GM19372 (cell line): ENCODE results near the gene POLR2H.
A peak's percentile ranks its signal among the peaks of the same experiment; 100 is the strongest.

Source experiments
- ATAC-seq: cut with Tn5 transposase; IDR thresholded peaks from one replicate; pipeline ENCODE4 v1.9.1; 2021; ENCODE audit warnings: mild to moderate bottlenecking, low read depth, moderate library complexity; ENCODE audit not compliant: unreplicated experiment

Gene POLR2H

GRCh38 chr3:184361532-184361931 lies at the start of gene POLR2H, which contains the start of gene CLCN2:
Gene POLR2H, plus strand, starts transcription at chr3:184361710. Its CDS starts 1,783 bp downstream, at chr3:184363493.
Gene CLCN2, minus strand, starts transcription at chr3:184361605. Its CDS starts 126 bp downstream, at chr3:184361479.
- ATAC-seq, result peak; percentile 35

DNA sequence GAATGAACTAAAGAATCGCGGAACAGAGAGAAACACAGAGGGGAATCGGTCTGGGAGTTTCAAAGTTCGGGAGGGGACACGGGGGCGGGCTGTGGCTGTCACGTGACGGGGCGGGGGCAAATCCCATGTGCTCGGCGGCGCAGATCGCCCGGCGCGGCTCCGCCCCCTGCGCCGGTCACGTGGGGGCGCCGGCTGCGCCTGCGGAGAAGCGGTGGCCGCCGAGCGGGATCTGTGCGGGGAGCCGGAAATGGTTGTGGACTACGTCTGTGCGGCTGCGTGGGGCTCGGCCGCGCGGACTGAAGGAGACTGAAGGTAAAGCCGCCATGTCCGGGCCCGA lies 47.2 kb upstream of the POLR2H start, which contains the start of gene EIF4G1:
Gene EIF4G1 (plus strand): TSS at position 244 of the 337 bp plus-strand sequence. CDS start 1,191 bp downstream, outside the sequence.
- peak; percentile 90 for ATAC-seq

DNA sequence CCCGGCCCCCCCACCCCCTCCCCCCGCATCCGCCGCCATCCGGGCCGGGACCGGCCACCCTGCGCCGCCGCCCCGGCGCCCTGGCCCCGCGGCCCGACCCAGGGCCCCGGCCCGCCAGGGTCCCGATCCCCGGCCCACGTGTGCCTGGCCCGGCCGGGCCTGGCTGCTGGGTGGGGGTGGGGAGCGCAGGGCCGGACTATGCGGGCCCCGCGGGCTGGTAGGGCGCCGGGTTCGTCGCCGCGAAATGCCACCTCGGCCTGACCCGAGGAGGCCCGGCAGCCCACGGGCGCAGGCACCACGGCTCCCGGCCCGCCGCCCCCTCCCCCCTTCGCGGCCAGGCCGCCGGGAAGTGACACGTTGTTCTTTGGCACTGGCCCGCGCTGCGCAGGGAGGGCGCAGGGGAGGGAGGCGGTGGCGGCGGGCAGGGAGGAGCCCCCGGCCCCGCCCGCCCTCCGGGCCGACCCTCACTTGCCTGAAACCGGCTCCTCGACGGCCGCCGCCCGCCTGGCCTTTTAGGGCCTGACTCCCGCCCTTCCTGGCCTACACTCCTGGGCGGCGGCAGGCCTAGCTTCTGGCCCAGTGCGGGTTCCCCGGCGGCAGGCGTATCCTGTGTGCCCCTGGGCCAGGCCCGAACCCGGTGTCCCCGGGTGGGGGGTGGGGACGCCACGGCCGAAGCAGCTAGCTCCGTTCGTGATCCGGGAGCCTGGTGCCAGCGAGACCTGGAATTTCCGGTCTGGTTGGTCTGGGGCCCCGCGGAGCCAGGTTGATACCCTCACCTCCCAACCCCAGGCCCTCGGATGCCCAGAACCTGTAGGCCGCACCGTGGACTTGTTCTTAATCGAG lies 46.6 kb upstream of the POLR2H start:
- peak; percentile 43 for ATAC-seq

- no peak for ATAC-seq
Measured at GRCh38 chr3:184315543-184315867, 46.0 kb upstream of the POLR2H start.

DNA sequence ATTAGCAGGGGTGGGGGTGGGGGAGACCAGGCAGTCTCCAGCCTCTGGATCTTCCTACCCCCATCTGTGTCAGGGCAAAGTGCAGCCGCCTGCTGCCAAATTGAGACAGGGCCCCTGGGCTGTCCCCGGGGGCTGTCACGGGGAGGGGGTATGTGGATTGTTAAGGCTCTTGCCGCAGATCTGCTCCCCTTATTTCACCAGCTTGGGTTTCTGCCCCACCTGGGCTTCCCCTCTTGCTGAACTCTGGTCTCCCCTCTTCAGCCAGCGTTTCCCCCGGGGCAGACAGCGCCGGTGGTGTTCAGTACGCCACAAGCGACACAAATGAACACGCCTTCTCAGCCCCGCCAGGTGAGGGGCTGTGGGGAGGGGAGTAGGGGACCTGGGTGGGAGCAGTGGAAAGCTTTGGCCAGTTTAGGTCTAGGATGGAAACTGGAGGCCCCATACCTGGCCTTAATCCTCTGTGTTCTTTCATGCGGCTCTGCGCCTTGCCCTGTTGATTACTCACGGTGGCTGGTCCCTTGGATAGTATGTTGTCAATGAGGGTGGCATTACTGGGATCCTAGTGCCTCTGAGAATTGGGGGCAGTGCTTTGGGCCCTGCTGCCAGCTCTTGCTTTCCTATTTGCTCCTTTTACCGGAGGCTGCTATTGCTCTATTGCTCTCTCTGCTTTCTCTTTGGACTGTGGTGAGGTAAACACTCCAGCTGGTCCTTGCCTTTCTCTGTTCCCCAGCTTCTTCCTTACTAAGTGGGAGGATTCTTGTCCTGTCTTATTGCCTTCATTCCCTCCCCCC lies 45.4 kb upstream of the POLR2H start:
- ATAC-seq, result no peak

GRCh38 chr3:184316792-184317191 lies 44.7 kb upstream of the POLR2H start:
- no peak for ATAC-seq

DNA sequence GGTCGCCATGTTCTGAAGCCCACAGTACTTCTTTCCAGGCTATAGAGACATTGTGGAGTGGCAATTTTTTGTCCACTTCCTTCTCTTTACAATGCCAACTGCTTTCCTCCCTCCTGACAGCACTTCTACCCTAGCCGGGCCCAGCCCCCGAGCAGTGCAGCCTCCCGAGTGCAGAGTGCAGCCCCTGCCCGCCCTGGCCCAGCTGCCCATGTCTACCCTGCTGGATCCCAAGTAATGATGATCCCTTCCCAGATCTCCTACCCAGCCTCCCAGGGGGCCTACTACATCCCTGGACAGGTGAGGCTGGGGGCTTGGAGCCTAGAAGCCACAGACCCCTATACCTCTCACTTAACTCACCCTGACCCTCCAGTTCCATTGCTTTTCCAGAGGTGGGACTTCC lies 44.3 kb upstream of the POLR2H start:
- ATAC-seq, result no peak

GRCh38 chr3:184320104-184320445 lies 41.4 kb upstream of the POLR2H start:
- ATAC-seq, result no peak

DNA sequence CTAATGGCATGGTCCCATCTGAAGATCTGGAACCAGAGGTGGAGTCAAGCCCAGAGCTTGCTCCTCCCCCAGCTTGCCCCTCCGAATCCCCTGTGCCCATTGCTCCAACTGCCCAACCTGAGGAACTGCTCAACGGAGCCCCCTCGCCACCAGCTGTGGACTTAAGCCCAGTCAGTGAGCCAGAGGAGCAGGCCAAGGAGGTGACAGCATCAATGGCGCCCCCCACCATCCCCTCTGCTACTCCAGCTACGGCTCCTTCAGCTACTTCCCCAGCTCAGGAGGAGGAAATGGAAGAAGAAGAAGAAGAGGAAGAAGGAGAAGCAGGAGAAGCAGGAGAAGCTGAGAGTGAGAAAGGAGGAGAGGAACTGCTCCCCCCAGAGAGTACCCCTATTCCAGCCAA lies 39.8 kb upstream of the POLR2H start:
- no peak for ATAC-seq

DNA sequence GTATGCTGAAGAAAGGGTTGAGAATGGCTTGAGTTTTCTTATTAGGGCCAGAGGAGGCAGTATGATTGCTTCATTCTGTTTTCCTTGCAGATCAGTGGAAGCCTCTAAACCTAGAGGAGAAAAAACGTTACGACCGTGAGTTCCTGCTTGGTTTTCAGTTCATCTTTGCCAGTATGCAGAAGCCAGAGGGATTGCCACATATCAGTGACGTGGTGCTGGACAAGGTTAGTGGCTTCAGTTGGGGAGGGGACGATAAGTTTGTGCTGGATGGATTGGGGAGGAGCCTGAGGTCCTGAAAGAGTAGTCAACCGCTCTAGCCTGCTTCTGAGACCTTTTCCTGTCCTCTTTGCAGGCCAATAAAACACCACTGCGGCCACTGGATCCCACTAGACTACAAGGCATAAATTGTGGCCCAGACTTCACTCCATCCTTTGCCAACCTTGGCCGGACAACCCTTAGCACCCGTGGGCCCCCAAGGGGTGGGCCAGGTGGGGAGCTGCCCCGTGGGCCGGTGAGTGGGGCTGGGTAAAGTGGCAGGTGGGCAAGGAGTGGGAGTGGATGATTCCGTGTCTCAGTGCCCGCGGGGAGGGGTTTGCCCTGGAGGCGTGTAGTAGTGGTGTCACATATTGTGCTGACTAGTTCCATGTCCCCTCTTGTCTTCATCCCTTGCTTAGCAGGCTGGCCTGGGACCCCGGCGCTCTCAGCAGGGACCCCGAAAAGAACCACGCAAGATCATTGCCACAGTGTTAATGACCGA lies 38.6 kb upstream of the POLR2H start:
- no peak for ATAC-seq

DNA sequence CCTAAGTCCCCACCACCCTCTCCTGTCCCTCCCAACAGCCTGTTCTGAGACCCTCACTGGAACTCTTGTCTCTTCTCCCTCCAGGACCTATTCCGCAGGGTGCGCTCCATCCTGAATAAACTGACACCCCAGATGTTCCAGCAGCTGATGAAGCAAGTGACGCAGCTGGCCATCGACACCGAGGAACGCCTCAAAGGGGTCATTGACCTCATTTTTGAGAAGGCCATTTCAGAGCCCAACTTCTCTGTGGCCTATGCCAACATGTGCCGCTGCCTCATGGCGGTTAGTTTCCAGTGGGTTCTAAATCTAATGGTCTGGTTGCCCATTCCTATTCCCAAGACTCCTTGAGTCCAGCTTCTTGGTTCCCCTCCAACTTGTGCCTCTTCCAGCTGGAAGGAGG lies 37.8 kb upstream of the POLR2H start:
- ATAC-seq, result no peak

DNA sequence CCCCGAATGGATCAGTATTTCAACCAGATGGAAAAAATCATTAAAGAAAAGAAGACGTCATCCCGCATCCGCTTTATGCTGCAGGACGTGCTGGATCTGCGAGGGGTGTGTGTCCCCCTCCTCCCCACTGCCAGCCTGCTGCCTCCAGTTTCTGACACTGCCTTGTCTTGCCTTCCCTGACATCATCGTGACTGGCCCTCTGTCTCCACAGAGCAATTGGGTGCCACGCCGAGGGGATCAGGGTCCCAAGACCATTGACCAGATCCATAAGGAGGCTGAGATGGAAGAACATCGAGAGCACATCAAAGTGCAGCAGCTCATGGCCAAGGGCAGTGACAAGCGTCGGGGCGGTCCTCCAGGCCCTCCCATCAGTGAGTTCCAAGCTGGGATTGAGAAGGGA lies 36.2 kb upstream of the POLR2H start:
- no peak for ATAC-seq

- ATAC-seq, result no peak
Measured at GRCh38 chr3:184325715-184326369, 35.7 kb upstream of the POLR2H start.

DNA sequence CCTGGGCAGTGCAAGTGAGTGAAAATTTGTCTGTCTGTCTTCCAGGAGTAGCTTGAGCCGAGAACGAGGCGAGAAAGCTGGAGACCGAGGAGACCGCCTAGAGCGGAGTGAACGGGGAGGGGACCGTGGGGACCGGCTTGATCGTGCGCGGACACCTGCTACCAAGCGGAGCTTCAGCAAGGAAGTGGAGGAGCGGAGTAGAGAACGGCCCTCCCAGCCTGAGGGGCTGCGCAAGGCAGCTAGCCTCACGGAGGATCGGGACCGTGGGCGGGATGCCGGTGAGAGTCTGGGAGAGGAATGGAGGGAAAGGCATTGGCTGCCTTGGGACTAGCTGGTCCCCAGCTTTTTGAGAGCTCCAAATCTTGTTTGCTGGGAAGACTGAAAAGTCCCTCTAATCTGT lies 34.3 kb upstream of the POLR2H start:
- no peak for ATAC-seq

DNA sequence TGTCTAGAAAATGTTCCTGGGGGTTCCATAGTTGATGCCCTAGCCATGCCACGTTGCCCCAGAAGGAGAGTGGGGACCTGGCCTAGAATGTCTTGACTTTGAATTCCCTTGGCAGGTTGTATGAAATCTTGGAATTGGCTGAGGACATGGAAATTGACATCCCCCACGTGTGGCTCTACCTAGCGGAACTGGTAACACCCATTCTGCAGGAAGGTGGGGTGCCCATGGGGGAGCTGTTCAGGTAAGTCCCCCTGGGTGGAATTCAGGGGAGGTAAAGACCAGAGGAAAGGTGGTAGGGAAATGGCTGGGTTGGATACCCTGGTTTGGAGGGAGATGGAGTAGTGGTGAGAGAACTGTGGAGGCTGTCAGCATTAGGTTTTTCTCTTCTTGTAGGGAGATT lies 33.0 kb upstream of the POLR2H start:
- ATAC-seq, result no peak

- ATAC-seq, result no peak
Measured at GRCh38 chr3:184332370-184333090, 29.0 kb upstream of the POLR2H start.

- ATAC-seq, result no peak
Measured at GRCh38 chr3:184333190-184333589, 28.3 kb upstream of the POLR2H start.

DNA sequence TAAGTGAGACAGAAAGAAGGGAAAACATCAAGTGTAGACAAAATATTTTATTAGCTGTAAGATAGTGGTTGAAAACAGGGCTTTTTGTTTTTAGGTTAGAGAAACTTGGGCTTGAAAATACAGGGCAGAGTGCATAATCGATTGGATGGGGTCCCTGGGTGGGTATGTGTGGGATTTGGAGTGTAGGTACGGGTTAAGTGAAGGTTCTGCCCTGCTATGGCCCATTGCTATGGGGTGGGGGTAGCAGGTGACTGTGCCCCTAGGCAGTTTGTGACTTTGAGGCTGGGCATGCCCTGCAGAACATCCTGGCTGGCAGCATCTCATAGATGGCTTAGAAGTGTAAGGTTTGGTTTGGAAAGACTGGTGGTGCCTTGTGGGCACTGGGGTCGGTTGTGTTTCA lies 27.8 kb upstream of the POLR2H start:
- no peak for ATAC-seq

DNA sequence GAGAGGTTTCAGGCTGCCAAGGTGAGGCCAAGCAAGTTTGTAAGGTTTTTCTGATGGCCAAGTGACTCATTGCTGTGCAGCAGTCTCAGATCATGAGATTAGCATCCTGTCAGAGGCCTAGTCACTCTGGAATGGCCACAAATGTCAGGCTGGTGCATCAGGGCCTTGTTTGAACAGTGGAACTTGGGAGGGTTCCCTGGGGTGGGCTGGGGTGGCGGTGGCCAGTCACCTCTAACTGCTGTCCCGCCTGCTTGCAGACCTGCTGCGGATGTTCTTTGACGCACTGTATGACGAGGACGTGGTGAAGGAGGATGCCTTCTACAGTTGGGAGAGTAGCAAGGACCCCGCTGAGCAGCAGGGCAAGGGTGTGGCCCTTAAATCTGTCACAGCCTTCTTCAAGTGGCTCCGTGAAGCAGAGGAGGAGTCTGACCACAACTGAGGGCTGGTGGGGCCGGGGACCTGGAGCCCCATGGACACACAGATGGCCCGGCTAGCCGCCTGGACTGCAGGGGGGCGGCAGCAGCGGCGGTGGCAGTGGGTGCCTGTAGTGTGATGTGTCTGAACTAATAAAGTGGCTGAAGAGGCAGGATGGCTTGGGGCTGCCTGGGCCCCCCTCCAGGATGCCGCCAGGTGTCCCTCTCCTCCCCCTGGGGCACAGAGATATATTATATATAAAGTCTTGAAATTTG lies 26.9 kb upstream of the POLR2H start:
- no peak for ATAC-seq
